Kidney tubule cell (primary cell): ENCODE data around the gene EPS8L2.
"Not testable (repeated sequence)": the region's sequence is repeated elsewhere in the genome, so short reads cannot be mapped to it uniquely, and the experiment has no call there.

Experiments
- DNase-seq: peaks from one replicate; pipeline ENCODE4 v3.0.0-alpha.2; 2018; ENCODE audit warnings: low spot score

The EPS8L2 gene

GRCh38 chr11:726278-727220 is 20.5 kb downstream of the EPS8L2 start:
- peak; percentile 84 for DNase-seq

DNA sequence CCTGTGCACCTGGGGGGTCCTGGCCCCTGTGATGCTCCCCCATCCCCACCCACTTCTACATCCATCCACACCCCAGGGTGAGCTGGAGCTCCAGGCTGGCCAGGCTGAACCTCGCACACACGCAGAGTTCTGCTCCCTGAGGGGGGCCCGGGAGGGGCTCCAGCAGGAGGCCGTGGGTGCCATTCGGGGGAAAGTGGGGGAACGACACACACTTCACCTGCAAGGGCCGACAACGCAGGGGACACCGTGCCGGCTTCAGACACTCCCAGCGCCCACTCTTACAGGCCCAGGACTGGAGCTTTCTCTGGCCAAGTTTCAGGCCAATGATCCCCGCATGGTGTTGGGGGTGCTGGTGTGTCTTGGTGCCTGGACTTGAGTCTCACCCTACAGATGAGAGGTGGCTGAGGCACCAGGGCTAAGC is 21.3 kb downstream of the EPS8L2 start:
- no peak for DNase-seq

GRCh38 chr11:727859-728748 is 22.1 kb downstream of the EPS8L2 start:
- DNase-seq, result peak; percentile 98

GRCh38 chr11:728901-729491 is 23.0 kb downstream of the EPS8L2 start:
- no peak for DNase-seq

GRCh38 chr11:729492-730074 is 23.6 kb downstream of the EPS8L2 start:
- DNase-seq, result no peak

DNA sequence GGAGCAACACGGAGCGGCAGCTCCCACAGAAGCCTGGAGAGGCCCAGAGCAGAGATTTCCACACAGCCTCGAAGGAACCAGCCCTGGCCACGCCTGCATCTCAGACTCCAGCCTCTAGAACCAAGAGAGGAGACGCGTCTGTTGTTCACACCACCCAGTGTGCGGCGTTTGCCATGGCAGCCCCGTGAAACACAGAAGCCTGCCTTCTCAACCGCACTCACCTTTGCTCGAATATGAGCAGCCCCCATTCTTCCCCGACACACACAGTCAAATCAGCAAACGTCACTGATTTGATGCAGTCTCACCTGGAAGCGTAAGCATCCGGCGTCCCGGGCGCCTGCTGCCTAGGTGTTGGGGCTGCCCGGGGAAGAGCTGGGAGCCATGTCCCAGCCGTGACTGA is 27.0 kb downstream of the EPS8L2 start:
- no peak for DNase-seq

GRCh38 chr11:734541-734940 is 28.5 kb downstream of the EPS8L2 start:
- not testable (repeated sequence) for DNase-seq

- DNase-seq, result no peak
Measured at GRCh38 chr11:737366-737765, 31.3 kb downstream of the EPS8L2 start.

GRCh38 chr11:737899-738298 is 31.9 kb downstream of the EPS8L2 start:
- DNase-seq, result not testable (repeated sequence)

DNA sequence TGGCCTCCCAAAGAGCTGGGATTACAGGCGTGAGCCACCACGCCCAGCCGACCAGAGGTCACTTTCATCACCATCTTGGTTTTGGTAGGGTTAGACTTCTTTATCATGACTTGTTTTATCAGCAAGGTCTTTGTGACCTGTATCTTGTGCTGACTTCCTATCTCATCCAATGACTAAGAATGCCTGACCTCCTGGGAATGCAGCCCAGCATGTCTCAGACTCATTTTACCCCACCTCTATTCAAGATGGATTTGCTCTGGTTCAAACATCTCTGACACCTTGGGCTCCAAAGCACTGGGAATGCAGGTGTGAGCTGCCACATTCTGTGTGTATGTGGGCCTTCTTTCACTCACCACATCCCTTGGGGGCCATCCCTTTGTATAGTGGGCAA is 36.1 kb downstream of the EPS8L2 start:
- DNase-seq, result peak; percentile 26

DNA sequence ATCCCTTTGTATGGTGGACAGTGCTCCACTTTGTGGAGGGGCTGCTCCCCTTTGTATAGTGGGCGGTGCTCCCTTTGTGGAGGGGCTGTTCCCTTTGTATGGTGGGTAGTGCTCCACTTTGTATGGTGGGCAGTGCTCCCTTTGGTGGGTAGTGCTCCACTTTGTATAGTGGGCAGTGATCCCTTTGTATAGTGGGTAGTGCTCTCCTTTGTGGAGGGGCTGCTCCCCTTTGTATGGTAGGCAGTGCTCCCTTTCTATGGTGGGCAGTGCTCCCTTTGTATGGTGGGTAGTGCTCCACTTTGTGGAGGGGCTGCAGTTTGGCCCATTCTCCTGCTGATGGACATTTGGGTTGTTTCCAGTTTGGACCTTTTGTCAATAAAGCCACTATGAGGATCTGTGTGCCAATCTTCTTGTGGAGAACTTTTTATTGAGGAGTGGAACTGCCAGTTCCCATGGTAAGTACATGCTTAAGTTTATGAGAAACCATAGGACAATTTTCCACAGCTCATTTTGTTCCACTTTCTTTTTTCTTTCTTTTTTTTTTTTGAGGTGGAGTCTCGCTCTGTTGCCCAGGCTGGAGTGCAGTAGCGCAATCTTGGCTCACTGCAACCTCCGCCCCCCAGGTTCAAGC is 36.7 kb downstream of the EPS8L2 start:
- no peak for DNase-seq

- DNase-seq, result no peak
Measured at GRCh38 chr11:745428-745827, 39.4 kb downstream of the EPS8L2 start.

- DNase-seq, result peak; percentile 67
Measured at GRCh38 chr11:746289-747157, 40.5 kb downstream of the EPS8L2 start.

- DNase-seq, result peak; percentile 90
Measured at GRCh38 chr11:747158-748006, 41.4 kb downstream of the EPS8L2 start, which contains the start of gene TALDO1. TSS of gene TALDO1 (plus strand) at chr11:747464. CDS start at chr11:747482, 18 bp downstream.

DNA sequence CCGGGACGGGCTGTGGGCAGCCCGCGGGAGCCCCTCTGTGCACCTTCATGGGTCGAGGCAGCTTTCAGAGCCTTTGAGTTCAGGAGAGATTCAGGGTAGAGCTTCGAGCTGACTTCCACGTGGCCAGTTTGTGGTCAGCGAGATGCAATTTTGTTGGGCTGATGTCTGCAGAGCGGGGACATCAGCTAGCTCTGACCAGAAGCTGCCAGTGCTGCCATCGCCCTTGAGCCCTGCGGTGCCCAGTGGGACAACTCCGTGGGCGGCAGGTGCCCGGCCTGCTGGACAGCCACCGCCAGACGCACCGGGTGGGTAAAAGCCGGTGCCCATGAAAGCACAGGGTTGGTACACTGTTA is 42.0 kb downstream of the EPS8L2 start:
- DNase-seq, result peak; percentile 41

DNA sequence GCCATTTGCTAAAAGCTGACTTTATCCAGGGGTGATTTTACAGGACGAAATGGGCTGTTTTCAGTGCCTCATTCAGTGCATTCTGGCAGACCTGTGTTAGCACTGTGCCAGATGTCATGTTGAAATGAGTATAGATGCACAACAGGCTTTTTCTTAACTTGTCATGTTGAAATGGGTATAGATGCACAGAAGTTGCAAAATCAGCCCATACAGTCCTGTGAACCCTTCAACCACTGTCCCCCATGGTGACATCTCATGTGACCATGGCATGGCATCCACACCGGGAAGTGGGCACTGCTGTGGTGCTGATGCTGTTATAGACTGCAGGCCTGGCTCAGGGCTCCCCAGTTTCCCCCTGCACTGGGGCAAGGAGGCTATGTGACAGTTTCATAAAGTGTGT is 43.7 kb downstream of the EPS8L2 start:
- DNase-seq, result no peak

GRCh38 chr11:760236-760635 is 54.2 kb downstream of the EPS8L2 start:
- DNase-seq, result no peak

DNA sequence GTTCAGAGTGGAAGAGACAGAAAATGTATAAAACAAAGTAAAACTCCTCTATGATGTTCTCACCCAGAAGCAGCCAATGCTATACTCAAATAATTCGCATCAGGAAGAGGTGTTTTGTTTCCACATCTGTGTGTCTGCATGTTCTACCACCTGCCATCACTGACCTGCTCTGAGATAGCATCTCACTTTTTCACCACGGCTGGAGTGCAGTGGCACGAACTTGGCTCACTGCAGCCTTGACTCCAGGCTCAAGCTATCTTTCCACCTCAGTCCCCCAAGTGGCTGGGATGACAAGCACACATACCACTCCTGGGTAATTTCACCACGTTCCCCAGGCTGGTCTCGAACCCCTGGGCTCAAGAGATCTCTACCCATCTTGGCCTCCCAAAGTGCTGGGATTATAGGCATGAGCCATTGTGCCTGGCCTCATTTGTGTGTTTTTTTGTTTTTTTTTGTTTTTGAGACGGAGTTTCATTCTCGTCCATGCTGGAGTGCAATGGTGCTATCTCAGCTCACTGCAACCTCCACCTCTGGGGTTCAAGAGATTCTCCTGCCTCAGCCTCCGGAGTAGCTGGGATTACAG is 55.6 kb downstream of the EPS8L2 start:
- DNase-seq, result no peak

- peak; percentile 78 for DNase-seq
Measured at GRCh38 chr11:762421-763072, 56.5 kb downstream of the EPS8L2 start.
